Measurements from ENCODE around the gene KNDC1.
"Not testable (repeated sequence)": the region's sequence is repeated elsewhere in the genome, so short reads cannot be mapped to it uniquely, and the experiment has no call there.

Gene KNDC1, protein sequence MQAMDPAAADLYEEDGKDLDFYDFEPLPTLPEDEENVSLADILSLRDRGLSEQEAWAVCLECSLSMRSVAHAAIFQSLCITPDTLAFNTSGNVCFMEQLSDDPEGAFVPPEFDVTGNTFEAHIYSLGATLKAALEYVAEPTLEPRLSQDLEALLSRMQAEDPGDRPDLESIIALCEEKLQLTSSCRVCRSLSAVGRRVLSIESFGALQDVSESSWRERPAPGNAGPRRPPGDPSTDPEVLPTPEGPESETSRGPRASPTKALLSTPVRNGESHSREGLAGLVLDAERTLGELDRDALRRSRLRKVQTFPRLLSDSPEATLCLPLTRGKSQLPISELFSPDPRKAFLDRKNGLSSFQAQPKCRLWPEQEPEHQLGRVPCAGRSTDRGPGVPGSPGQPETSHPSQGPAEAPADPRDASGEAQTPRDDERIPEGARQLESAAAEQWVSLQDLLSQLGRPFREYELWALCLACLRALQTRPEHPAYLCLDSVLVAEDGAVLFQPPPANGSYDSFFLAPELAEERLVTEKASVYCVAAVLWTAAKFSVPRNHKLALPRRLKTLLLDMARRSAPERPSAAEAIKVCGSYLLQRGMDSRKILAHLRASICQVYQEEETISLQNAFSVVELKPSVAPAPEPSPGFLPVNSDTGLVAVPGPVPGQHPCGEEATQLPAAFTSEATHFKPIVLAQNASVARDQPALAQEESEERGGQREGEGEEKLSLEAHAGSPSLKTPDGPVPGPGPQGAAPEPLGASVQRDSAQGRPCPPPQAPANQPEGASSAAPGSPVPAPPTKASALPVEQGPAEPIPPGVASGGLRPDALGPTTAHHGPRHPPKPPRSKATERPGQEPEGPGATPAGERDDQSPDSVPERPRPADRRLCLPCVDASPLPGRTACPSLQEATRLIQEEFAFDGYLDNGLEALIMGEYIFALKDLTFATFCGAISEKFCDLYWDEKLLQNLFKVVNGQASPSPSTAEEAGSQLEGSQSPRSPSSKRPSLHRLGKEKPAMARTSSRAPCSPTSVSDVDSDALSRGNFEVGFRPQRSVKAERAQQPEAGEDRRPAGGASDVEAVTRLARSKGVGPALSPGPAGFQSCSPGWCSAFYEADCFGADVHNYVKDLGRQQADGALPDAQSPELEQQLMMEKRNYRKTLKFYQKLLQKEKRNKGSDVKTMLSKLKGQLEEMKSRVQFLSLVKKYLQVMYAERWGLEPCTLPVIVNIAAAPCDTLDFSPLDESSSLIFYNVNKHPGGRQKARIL (N-terminal part only)

GRCh38 chr10:133159950-133160825 lies at the start of gene KNDC1:
KNDC1 (plus strand) TSS chr10:133160219; CDS start chr10:133160468, 249 bp downstream.
- peak; percentile 78 for DNase-seq (ENCODE audit: low spot score)

GRCh38 chr10:133110609-133111275 lies 49.3 kb upstream of the KNDC1 start:
- no peak for DNase-seq (ENCODE audit: low spot score)

DNA sequence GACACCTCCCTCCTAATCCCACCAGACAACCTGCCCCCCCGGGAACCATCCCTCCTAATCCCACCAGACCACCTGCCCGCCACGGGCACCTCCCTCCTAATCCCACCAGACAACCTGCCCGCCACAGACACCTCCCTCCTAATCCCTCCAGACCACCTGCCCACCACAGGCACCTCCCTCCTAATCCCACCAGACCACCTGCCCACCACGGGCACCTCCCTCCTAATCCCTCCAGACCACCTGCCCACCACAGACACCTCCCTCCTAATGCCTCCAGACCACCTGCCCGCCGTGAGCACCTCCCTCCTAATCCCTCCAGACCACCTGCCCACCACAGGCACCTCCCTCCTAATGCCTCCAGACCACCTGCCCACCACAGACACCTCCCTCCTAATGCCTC lies 48.4 kb upstream of the KNDC1 start:
- DNase-seq (ENCODE audit: low spot score), result not testable (repeated sequence)

DNA sequence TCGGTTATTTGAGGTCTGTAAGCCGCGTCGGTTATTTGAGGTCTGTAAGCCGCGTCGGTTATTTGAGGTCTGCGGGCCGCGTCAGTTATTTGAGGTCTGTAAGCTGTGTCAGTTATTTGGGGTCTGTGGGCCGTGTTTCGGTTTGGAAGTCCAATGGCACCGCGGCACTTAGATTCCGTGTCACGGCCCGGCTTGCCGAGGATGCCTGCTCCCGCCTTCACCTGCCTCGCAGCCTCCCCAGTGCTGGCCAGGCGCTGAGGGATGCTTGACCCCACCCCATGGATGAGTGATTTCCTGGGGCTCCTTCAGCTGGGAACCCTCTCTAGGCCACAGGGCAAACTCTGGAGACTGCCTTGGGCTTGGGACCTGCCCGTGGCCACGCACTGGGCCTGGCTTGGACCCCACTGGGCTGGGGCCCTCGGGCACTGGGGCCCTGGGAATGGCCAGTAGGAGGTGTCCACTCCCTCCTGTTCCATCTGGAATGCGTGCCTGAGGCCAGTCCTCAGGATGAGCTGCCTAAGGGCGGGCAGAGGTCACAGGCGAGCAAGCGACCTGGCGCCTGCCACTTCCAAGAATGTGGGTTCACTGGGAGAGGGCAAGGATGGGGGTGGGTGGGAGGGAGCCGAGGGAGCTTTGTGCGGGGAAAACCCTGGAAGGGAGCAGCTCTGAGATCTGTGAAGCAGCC lies 46.7 kb upstream of the KNDC1 start:
- no peak for DNase-seq (ENCODE audit: low spot score)

DNA sequence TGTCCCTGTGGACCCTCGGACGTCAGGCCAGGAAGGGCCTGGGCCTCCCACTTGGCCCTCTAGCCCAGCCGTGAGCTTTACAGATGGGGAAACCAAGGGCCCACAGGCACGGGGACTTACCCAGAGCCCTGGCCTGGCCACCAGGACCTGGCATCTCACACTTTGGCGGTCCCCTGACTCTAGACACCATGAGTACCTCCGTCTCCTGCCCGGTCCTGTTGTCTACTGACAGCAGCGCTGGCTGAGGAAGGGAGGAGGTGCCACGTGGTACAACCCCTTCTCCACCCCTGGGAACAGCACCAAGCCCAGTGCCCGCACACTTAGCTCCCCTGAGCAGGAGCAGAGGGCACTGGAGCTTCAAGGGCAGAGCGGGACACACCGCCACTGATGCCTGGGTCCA lies 46.2 kb upstream of the KNDC1 start:
- no peak for DNase-seq (ENCODE audit: low spot score)

DNA sequence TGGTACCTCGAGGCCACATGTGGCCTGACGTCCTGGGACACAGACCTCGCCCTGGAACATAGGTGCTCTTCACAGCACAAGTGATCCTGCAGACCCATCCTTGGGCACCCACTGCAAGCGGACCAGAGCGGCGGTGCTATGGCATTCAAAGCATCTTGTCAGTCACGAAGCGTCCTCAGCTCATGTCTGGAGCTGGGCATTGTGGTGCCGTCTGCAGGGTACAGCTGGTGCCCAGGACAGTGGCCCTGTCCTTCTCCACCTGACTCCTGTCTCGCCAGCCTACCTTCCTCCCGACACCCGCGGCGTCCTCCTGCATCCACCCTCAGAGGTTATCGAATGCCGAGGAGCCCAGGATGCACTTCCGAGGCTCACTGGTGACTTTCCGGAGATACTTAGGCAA lies 45.8 kb upstream of the KNDC1 start:
- no peak for DNase-seq (ENCODE audit: low spot score)

DNA sequence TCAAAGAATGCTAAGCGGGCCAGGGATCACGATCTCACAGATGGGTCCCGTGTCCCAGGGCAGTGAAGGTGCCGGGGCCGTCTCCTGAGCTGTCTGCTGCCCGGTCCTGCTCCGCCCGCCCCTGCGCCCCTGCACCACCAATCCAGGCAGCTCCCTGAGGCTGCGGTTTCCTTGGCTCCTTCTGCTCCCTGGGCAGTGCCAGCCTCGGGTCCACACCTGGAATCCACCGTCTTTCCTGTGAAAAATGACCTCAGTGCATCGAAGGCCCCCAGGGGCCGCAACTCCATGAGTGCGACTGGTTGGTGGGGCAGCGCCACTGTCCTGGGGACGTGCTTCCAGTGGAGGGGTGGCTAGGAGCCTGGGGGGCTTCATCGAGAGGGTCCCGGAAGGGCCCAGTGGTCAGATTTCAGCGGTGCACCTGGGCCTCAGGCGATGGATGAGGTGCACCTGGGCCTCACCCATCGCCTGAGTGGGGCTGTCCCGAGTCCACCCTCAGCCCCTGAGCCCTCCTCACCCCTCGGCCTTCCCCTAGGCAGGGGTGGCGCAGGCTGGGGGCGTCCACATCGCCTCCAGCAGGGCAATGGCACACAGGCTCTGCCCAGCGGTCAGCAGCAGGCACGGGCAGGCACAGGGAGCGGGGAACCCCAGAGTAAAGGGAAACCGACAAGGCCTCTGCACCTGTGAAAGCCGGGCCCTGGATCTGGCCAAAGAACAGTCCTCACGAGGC lies 45.1 kb upstream of the KNDC1 start:
- no peak for DNase-seq (ENCODE audit: low spot score)

DNA sequence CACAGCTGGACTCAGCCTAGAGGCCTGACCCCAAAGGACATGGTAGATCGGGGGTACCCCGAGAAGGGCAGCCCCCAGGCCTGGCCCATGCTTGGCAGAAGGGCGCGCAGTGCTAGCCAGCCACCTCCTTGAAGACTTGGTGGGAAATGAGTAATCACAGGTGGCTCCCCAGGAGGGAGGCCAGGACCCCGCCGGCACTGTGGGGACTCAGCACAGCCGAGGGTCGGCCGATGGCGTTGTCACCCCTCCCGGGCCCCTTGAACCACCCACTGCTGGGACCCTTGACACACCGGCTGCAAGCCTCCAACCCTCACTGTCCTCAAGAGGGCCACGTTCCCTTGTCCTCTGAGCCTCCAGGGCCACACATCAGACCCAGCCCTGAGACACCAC lies 44.6 kb upstream of the KNDC1 start:
- no peak for DNase-seq (ENCODE audit: low spot score)

DNA sequence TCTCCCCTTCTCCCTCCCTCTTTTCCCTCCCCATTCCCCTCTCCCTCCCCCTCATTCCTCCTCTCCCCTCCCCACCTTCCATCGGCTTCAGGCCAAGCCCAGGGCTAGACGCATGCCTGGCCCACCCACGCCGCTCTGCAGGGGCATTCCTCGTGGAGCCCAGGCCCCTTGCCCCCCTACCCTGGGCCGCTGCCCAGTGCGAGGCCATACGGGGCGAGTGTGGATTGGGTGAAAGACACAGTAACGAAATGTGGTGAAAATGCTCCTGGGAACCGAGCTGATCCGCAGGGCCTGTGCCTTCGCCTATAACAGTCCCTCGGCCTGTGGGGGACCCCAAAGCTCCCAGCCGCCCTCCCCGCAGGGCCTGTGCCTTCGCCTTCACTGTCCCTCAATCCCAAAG lies 44.0 kb upstream of the KNDC1 start:
- no peak for DNase-seq (ENCODE audit: low spot score)

DNA sequence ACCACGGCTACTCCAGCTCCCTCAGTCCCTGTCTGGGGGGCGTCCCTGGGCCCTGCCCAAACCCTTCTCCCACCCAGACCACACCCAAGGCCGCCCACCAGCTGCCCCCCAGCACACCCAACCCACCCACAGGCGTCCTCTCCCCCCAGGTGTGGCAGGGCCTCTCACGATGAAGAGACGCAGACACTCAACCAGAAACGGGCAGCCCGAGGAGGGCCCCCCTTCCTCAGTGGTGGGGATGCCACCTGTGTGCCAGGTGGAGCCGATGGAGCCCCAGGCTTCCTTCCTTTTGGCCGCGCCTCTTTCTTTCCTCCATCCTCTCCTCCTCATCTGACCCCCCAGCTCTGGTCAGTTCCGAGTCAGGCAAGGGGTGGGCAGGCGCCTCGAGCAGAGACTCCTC lies 43.6 kb upstream of the KNDC1 start:
- DNase-seq (ENCODE audit: low spot score), result no peak

- DNase-seq (ENCODE audit: low spot score), result no peak
These were observed 42.9 kb upstream of the KNDC1 start for GRCh38 chr10:133117036-133117687.

GRCh38 chr10:133117688-133118071 lies 42.3 kb upstream of the KNDC1 start:
- DNase-seq (ENCODE audit: low spot score), result no peak

DNA sequence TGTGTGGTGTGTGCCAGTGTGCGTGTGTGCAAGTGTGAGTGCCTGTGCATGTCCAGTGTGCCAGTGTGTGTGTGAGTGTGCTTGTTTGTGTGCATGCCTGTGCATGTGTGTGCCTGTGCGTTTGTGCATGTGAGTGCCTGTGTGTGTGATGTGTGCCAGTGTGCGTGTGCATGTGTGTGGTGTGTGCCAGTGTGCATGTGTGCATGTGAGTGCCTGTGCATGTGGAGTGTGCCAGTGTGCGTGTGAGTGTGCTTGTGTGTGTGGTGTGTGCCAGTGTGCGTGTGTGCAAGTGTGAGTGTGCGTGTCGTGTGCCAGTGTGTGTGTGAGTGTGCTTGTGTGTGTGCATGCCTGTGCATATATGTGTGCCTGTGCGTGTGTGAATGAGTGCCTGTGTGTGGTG lies 38.5 kb upstream of the KNDC1 start:
- DNase-seq (ENCODE audit: low spot score), result no peak

GRCh38 chr10:133122171-133122935 lies 37.7 kb upstream of the KNDC1 start:
- DNase-seq (ENCODE audit: low spot score), result no peak

GRCh38 chr10:133123050-133123745 lies 36.8 kb upstream of the KNDC1 start:
- DNase-seq (ENCODE audit: low spot score), result no peak

- no peak for DNase-seq (ENCODE audit: low spot score)
These were observed 36.2 kb upstream of the KNDC1 start for GRCh38 chr10:133123746-133124356.
